GM21390 (cell line): ENCODE measurements around the gene PCNX2.
"Not testable (repeated sequence)": the region's sequence is repeated elsewhere in the genome, so short reads cannot be mapped to it uniquely, and the experiment has no call there.

Experiments used
- ATAC-seq: cut with Tn5 transposase; IDR thresholded peaks from one replicate; pipeline ENCODE4 v1.9.1; 2021; ENCODE audit not compliant: unreplicated experiment

The PCNX2 gene

GRCh38 chr1:233019083-233019482 is 276.4 kb downstream of the PCNX2 start:
- ATAC-seq = no peak

DNA sequence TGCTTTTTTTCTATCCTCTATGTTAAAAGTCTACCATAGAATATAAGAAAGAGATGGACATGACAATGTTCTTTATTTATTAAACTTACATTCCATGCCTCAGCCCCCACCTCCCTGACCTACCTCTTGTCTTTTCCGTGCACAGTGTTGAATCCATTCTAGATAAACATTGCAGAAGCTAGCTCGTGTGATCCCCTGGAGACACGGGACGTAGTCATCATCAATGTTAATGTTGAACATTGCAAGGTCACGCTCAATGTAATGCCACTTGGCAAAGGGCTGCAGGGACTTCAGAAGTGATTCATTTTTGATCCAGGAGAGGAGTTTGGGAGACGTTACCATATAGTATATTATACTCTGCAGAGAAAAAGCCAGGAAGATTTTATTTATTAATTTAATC is 278.7 kb downstream of the PCNX2 start:
- no peak for ATAC-seq

DNA sequence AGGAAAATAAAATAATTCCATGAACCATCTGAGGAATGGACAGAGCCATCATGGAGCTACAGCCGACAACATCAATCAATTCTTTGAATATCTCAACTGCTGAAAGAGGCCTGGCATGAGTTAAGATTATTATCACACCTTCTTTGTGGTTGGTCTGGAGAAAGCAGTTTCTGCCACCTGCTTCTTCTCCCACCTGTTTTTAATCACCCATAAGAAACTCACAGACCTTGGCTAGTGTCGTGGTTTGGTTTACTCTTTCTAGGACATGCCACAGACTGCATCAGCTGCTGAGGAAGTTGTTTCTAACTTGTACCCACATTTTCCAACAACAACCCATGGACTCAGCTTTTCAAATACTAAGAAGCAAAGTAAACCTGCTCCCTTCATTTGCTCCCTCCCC is 279.6 kb downstream of the PCNX2 start:
- ATAC-seq = peak; percentile 81

- no peak for ATAC-seq
Measured at GRCh38 chr1:233012021-233012420, 283.5 kb downstream of the PCNX2 start.

- ATAC-seq = no peak
Measured at GRCh38 chr1:233010146-233010545, 285.4 kb downstream of the PCNX2 start.

DNA sequence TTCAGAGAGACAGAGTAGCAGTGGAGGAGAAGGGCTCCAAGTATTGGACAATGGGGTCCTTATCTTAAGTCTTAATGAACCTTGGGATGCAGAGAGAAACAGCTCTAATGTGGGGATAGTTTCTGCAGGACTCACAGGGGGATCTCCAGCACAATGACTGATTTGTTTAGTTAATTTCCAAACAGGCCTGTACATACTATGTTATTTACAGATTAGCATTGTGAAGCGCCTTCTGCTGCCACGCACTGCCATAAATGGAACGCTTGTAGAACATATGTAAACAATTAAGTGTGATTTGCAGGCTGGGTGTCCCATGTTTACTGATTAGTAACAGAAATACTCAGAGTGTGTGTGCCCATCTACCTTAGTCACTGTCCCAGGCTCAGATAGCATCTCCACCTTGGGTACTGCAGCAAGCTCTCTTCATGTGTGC is 289.0 kb downstream of the PCNX2 start:
- no peak for ATAC-seq

GRCh38 chr1:233006108-233006507 is 289.4 kb downstream of the PCNX2 start:
- no peak for ATAC-seq

GRCh38 chr1:233005703-233006102 is 289.8 kb downstream of the PCNX2 start:
- ATAC-seq = no peak

- ATAC-seq = no peak
Measured at GRCh38 chr1:233005156-233005555, 290.4 kb downstream of the PCNX2 start.

- no peak for ATAC-seq
Measured at GRCh38 chr1:233004451-233004850, 291.1 kb downstream of the PCNX2 start.

GRCh38 chr1:233003638-233004037 is 291.9 kb downstream of the PCNX2 start:
- ATAC-seq = not testable (repeated sequence)

DNA sequence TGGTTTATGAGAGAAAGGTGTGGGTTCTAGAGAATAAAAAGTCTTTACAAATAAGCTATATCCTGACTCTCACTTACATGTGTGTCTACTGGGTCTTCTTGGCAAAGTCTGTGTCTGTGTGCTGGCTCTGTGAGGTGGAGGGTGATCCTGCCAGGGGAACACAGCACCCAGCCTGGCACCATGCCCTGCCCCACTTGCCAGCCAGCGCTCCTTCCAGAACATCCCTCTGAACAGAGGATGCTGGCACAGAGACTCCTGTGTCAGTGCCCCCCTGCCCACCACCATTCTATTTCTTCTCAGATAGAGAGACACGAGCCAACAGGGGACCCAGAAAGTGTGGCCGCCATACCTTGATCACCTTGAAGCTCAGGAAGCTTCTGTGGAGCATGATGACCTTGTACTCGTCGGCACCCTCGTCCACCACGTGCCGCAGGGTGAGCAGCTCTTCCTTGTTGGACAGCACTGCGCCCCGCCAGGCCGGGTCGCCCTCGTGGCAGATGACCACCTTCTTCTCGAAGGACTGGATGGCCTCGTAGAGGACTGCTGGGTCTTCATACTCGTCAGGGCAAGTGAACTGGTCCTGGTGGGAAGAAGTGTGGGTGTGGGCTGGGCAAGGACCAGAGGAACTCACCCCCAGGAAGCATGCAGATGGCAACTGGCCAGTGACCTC is 295.4 kb downstream of the PCNX2 start:
- ATAC-seq = no peak

- ATAC-seq = no peak
Measured at GRCh38 chr1:232998646-232999045, 296.9 kb downstream of the PCNX2 start.

GRCh38 chr1:232998138-232998537 is 297.4 kb downstream of the PCNX2 start:
- no peak for ATAC-seq

- ATAC-seq = no peak
Measured at GRCh38 chr1:232996143-232996542, 299.4 kb downstream of the PCNX2 start.

DNA sequence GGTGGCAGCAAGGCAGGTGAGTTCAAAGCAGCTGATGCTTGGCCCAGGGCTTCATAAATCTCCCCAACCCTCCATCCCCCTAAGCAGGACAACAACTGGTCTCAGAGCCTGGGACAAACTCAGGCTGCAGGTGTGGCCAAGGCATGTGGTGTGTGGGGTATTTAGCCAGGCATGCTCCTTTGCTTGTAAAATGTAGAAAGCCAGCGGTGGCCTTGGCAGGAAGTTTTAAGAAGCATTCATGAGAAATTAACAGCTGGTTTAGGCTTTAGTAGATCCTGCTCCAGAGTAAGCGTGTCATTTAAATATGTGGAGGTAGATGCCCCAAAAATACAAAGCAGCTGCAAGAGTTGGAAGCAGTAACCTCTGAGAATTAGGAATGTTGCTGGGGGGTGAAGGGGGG is 300.3 kb downstream of the PCNX2 start:
- no peak for ATAC-seq

- no peak for ATAC-seq
Measured at GRCh38 chr1:232993555-232993954, 302.0 kb downstream of the PCNX2 start.

- no peak for ATAC-seq
Measured at GRCh38 chr1:232992227-232992626, 303.3 kb downstream of the PCNX2 start.

DNA sequence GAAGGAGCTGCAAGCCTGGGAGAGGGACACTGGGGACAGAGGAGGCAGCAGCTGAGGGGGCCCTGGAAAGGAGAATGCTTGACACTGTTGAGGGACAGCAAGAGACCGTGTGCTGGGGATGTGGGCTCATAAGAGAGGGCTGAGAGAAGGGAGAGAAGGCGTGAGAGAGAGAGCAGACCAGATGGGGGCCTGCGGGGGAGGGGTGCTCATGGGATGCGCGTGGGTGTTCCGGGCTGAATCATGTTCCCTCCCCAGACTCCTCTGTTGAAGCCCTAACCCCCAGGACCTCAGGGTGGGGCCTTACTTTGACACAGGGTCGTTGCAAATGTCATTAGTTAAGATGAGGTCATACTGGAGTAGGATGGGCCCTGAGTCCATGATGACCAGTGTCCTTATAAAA is 304.3 kb downstream of the PCNX2 start:
- no peak for ATAC-seq

DNA sequence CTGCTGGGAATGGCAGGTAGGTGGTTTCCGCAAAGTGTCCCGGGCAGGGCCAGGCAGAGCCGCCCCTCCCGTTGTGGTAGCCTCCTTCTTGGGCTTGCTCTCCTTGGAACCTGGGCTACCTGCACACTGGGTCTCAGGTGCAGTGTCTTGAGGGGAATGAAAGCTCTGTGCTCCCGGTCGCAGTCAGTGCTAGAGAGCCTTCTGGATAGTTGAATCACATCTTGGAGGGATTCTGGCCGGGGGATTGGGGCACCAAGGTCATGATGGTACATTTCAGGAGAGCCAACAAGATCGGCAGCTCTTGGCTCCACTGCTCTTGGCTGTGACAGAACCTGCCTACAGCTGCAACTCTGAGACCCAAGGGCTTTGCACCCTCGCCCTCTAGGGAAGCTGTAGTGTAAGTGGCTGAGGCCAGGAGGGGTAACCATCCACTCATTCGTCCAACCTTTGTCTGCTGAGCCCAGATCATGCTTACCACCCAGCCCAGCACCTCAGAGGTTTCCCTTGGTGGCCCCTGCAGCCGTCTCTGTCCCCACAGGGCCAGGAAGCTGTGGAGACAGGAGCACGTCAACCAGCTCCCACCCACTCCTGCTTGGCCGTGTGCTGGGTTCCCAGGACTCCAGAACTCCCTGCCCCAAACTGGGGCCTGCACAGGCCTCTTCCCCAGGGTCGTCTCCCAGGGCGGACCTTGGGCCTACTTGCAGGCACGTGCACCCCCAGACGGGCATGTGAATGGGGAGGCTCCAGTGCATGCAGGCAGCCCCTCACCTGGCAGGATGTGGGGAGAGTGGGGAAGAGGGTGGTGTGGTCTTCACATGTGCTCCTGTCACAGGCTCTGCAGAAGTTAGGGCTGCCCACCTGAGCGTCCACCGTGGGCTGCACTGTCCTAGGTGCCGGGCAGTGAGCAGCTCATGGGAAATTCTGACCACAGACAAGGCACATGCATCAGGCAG is 305.1 kb downstream of the PCNX2 start:
- no peak for ATAC-seq

- ATAC-seq = no peak
Measured at GRCh38 chr1:232988572-232989040, 306.9 kb downstream of the PCNX2 start.

DNA sequence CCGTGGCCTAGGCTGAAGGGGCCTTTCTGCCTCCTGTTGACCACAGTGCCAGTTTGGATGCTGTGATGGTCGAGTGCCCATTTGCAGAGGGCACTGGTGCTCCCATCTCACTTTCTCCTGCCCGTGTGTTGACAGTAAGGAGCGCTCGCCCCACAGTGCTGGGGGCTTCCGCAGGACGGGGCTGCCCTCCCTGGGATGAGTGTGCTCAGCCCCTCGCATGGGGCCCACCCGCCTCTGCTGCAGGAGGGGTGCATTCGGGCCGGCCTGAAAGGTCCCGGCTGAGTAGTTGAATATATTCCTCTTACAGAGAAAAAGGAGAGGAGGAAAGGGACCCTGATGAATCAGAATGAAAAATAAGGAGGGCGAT is 307.8 kb downstream of the PCNX2 start:
- no peak for ATAC-seq
